ENCODE data around the gene PICALM. TPM values are rescaled to one million over a fixed set of nuclear protein-coding genes. Genes with fewer than 3 reads are reported as not detected.

PICALM gene
- total and polyA plus RNA-seq, 9 of the 15 experiments (the other 6 are each of a cell fraction or from before 2014, with no cell fraction given): 41.3 to 990 (median 309) TPM

DNA sequence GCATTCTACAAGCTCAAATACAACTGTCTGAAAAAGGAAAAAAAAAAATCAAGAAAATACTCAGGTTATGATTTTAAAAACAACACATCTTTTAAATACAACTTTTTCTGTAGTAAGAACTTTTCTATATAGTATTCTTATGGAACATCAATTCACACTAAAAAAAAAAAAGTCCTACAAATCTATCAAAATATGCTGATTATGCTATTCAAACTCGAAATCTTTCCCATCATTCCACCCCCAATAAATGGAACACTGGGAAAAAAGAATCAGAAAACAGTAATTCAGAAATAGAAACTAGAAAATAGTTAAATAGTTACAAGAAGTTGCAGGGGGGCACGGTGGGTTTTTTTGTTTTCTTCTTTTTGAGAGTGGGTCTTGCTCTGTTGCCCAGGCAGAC is 77.4 kb downstream of the PICALM start:
- in situ Hi-C loops (cut with MboI) (no loop called here), intact Hi-C loops (cut with micrococcal nuclease) (no loop called here)
- DNase-seq (ENCODE audit: extremely low read depth in 1 of 4, low spot score in 3 of 4): no peak
- Histone ChIP-seq H3K9me1 (ENCODE audit: control insufficient read depth, insufficient read depth, low read length) (no peaks in the 10 kb centered on the region), H4K20me1 (replicated peaks; ENCODE audit: control insufficient read depth, insufficient read depth, low read length) (no peaks in the 10 kb centered on the region), H3K4me2 (ENCODE audit: insufficient read depth, low read length) (no peak overlapping the region), H3K27me3 (ENCODE audit: control insufficient read depth in 2 of 2, insufficient read depth in 2 of 2, low read length in 2 of 2) (no peaks in the 10 kb centered on the region), H3K27ac (ENCODE audit: extremely low read depth, low read depth, low read length) (no peak overlapping the region), H3K9ac (ENCODE audit: insufficient read depth in 1 of 2, low read depth in 2 of 2, low read length in 2 of 2) (no peak overlapping the region), H2AFZ (ENCODE audit: low read depth, low read length) (no peak overlapping the region), H3K4me3 (no peak overlapping the region), H3K9me3 (replicated peaks; ENCODE audit: control insufficient read depth, insufficient read depth, low read depth, low read length) (no peaks in the 10 kb centered on the region), H3K36me3 (ENCODE audit: control insufficient read depth, insufficient read depth, low read length) (peaks cover 95% of the 10 kb centered on the region), H3K79me2 (ENCODE audit: control insufficient read depth, insufficient read depth, low read length) (peaks cover 36% of the 10 kb centered on the region; the same call in 2 of the 3 replicates), H3K4me1 (replicated peaks in 1 of 2; ENCODE audit: control insufficient read depth in 2 of 2, insufficient read depth in 2 of 2, low read length in 2 of 2) (no peaks in the 10 kb centered on the region)
- 85% methylated on average over 2 of the region's 2 CpGs for WGBS (ENCODE audit: insufficient coverage, low coverage, missing lambda C conversion rate)
- POLR2A ChIA-PET: no interaction called here
- BruUV-seq (replicated peaks): no TSS peak
- TF ChIP-seq MAFG (tag; conservative IDR thresholded peaks at IDR 0.05) (peak; percentile 66), C11orf30 (IDR thresholded peaks at IDR 0.05; ENCODE audit: low read depth) (peak; percentile 81), ZNF316 (IDR thresholded peaks at IDR 0.05) (peak; percentile 93), MAFF (IDR thresholded peaks at IDR 0.05; ENCODE audit: low read length) (peak; percentile 51), MAFK (IDR thresholded peaks at IDR 0.05; ENCODE audit: low read length) (peak; percentile 37; the same call in 1 of the 2 replicates), MEF2D (tag; conservative IDR thresholded peaks at IDR 0.05; ENCODE audit: low read depth) (no peak), ARHGAP35 (IDR thresholded peaks at IDR 0.05; ENCODE audit: partially characterized antibody) (no peak), DACH1 (IDR thresholded peaks at IDR 0.05; ENCODE audit: partially characterized antibody) (no peak), CCAR2 (IDR thresholded peaks at IDR 0.05; ENCODE audit: low read depth, low read length) (no peak)
- TF ChIP-seq, protein P1, sequence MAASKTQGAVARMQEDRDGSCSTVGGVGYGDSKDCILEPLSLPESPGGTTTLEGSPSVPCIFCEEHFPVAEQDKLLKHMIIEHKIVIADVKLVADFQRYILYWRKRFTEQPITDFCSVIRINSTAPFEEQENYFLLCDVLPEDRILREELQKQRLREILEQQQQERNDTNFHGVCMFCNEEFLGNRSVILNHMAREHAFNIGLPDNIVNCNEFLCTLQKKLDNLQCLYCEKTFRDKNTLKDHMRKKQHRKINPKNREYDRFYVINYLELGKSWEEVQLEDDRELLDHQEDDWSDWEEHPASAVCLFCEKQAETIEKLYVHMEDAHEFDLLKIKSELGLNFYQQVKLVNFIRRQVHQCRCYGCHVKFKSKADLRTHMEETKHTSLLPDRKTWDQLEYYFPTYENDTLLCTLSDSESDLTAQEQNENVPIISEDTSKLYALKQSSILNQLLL (CRISPR knock-in tag; IDR thresholded peaks at IDR 0.05; ENCODE audit: borderline replicate concordance): no peak
- TF ChIP-seq, protein P2, sequence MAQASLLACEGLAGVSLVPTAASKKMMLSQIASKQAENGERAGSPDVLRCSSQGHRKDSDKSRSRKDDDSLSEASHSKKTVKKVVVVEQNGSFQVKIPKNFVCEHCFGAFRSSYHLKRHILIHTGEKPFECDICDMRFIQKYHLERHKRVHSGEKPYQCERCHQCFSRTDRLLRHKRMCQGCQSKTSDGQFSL (CRISPR knock-in tag; IDR thresholded peaks at IDR 0.05): no peak
- TF ChIP-seq, protein P2 (tag; IDR thresholded peaks at IDR 0.05): no peak
- CTCF ChIA-PET (ENCODE audit: low intra/inter-chr PET ratio): no interaction called here
- no peak for ATAC-seq
- no peak for FAIRE-seq

All from K562 (cell line).